Body of pancreas (tissue), 4 donors: ENCODE data around the gene PVALEF. TPM values are rescaled to one million over a fixed set of nuclear protein-coding genes. Genes with fewer than 3 reads are reported as not detected.

Experiments
- ATAC-seq: fragments of 150-250 bp; one replicate; pipeline ENCODE4 v1.9.1; 2016
- DNase-seq, 4 donors: peaks; one replicate each; pipeline ENCODE4 v3.0.0-alpha.2; 2019
- H3K27ac ChIP-seq, 4 donors: fragments of 200-600 bp; sonication (generic); 1 replicate in 3 of 4; 2 replicates in 1 of 4; pipeline versions ENCODE4 v1.5.1 to v1.6.1; 2016 to 2019; ENCODE audit warnings: mild to moderate bottlenecking in 1 of 4, mixed read lengths in 1 of 4, moderate library complexity in 1 of 4
- H3K27me3 ChIP-seq, 2 donors: fragments of 200-600 bp; sonication (generic); one replicate each; pipeline ENCODE4 v1.6.0; 2016; ENCODE audit warnings: mild to moderate bottlenecking in 1 of 2
- H3K36me3 ChIP-seq, 2 donors: fragments of 200-600 bp; sonication (generic); replicated peaks in 1 of 2; 2 replicates each; pipeline ENCODE4 v1.5.1; 2016; ENCODE audit warnings: low read depth in 2 of 2; ENCODE audit not compliant: insufficient read depth in 1 of 2
- H3K4me1 ChIP-seq: fragments of 200-600 bp; sonication (generic); one replicate; pipeline ENCODE4 v1.6.0; 2016
- H3K4me3 ChIP-seq, 2 donors: fragments of 200-600 bp; sonication (generic); 1 replicate in 1 of 2; 2 replicates in 1 of 2; pipeline ENCODE4 v1.5.1; 2016 to 2019
- H3K9me3 ChIP-seq, 3 donors: fragments of 200-600 bp; sonication (generic); 1 replicate in 2 of 3; 2 replicates in 1 of 3; pipeline ENCODE4 v1.5.1; 2016
- POLR2A ChIP-seq, 3 donors: fragments of 450-650 bp; IDR thresholded peaks; one replicate each; pipeline ENCODE4 v1.6.1; 2016; ENCODE audit warnings: antibody characterized with exemption in 3 of 3, mild to moderate bottlenecking in 2 of 3
- WGBS, 2 donors: methylation state at CpG; one replicate each; pipeline ENCODE4 v1.1.5; 2017; 5-methylcytosine and 5-hydroxymethylcytosine counted together
- intact Hi-C: fragments of 100-400 bp; cut with DNase I; formaldehyde crosslinking; loops from one replicate; pipeline ENCODE4 v1.15.1; 2023
- total RNA-seq, 2 donors: library from RNA; depleted of rRNA; stranded (reverse); fragments of >200 nt; gene quantifications; one replicate each; pipeline ENCODE4 v1.1.0, GENCODE V29; 2016
- TF ChIP-seq, protein P1 (sequence below), 7 experiments: fragments of 450-650 bp in 4 of 7; fragments of 200-600 bp in 3 of 7; sonication (generic) in 3 of 7; IDR thresholded peaks; one replicate each; pipeline ENCODE4 v1.5.1; 2016 to 2019; ENCODE audit warnings: antibody characterized with exemption in 7 of 7

The PVALEF gene
- total RNA-seq, 2 donors from 2014 or later, result not detected

- Histone ChIP-seq H3K27me3 (no peaks in the 10 kb centered on the region), H3K27ac (no peak overlapping the region), H3K9me3 (no peaks in the 10 kb centered on the region), H3K4me3 (no peak overlapping the region), H3K4me1 (no peaks in the 10 kb centered on the region), H3K36me3 (no peaks in the 10 kb centered on the region)
- peak in 1 of 4 donors; percentile 8 for DNase-seq
- intact Hi-C loops, result no loop called here
- no peak for ATAC-seq
- TF ChIP-seq, protein P1, sequence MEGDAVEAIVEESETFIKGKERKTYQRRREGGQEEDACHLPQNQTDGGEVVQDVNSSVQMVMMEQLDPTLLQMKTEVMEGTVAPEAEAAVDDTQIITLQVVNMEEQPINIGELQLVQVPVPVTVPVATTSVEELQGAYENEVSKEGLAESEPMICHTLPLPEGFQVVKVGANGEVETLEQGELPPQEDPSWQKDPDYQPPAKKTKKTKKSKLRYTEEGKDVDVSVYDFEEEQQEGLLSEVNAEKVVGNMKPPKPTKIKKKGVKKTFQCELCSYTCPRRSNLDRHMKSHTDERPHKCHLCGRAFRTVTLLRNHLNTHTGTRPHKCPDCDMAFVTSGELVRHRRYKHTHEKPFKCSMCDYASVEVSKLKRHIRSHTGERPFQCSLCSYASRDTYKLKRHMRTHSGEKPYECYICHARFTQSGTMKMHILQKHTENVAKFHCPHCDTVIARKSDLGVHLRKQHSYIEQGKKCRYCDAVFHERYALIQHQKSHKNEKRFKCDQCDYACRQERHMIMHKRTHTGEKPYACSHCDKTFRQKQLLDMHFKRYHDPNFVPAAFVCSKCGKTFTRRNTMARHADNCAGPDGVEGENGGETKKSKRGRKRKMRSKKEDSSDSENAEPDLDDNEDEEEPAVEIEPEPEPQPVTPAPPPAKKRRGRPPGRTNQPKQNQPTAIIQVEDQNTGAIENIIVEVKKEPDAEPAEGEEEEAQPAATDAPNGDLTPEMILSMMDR (IDR thresholded peaks at IDR 0.05), result no peak
- TF ChIP-seq POLR2A (IDR thresholded peaks at IDR 0.05), result no peak
- WGBS, 2 donors, result 83 to 93% methylated on average over 32 to 36 of the region's 38 CpGs
Measured at GRCh38 chr17:81193470-81194224, 28.3 kb downstream of the PVALEF start.

- TF ChIP-seq, protein P1 (IDR thresholded peaks at IDR 0.05), result no peak
- ATAC-seq, result no peak
- no peak for DNase-seq
- H3K36me3 ChIP-seq, result no peaks in the 10 kb centered on the region
- no peak overlapping the region for H3K4me3 ChIP-seq
- no peaks in the 10 kb centered on the region for H3K9me3 ChIP-seq
- no peak overlapping the region for H3K27ac ChIP-seq
- H3K27me3 ChIP-seq, result no peaks in the 10 kb centered on the region
- H3K4me1 ChIP-seq, result no peaks in the 10 kb centered on the region
- WGBS, 2 donors, result 91 to 93% methylated on average over 6 to 17 of the region's 21 CpGs
- intact Hi-C loops, result no loop called here
Measured at GRCh38 chr17:81194225-81194760, 29.0 kb downstream of the PVALEF start.

- TF ChIP-seq, protein P1 (IDR thresholded peaks at IDR 0.05), result no peak
- TF ChIP-seq POLR2A (IDR thresholded peaks at IDR 0.05), result no peak
- H3K4me1 ChIP-seq, result peaks cover under 1% of the 10 kb centered on the region
- DNase-seq (no peak), ATAC-seq (no peak)
- H3K27ac ChIP-seq, result no peak overlapping the region
- intact Hi-C loops, result loop anchor here (5.0 kb wide), 1 partner anchor 53 kb away; no protein-coding TSS in a partner anchor
- H3K4me3 ChIP-seq, result no peak overlapping the region
- H3K36me3 ChIP-seq, result no peaks in the 10 kb centered on the region
- no peaks in the 10 kb centered on the region for H3K9me3 ChIP-seq
- WGBS, 2 donors, result 94 to 97% methylated on average over 6 to 32 of the region's 37 CpGs
- H3K27me3 ChIP-seq, result no peaks in the 10 kb centered on the region
Measured at GRCh38 chr17:81194941-81195901, 29.9 kb downstream of the PVALEF start.

- Histone ChIP-seq H3K4me3 (no peak overlapping the region), H3K4me1 (peaks cover 8% of the 10 kb centered on the region), H3K27me3 (no peaks in the 10 kb centered on the region), H3K9me3 (no peaks in the 10 kb centered on the region), H3K36me3 (no peaks in the 10 kb centered on the region), H3K27ac (no peak overlapping the region)
- WGBS, 2 donors, result 83 to 89% methylated on average over 3 to 12 of the region's 14 CpGs
- intact Hi-C loops, result loop anchor here (5.0 kb wide), 1 partner anchor 54 kb away; no protein-coding TSS in a partner anchor
- no peak for DNase-seq
- ATAC-seq, result no peak
- TF ChIP-seq, protein P1 (IDR thresholded peaks at IDR 0.05), result no peak
- no peak for TF ChIP-seq POLR2A (IDR thresholded peaks at IDR 0.05)
Measured at GRCh38 chr17:81195941-81196495, 30.7 kb downstream of the PVALEF start.
